Central memory CD8-positive, alpha-beta T cell (primary cell): Measurements from ENCODE around the gene PPP5C.
"Not testable (repeated sequence)": the region's sequence is repeated elsewhere in the genome, so short reads cannot be mapped to it uniquely, and the experiment has no call there.

Source experiments
- ATAC-seq: fragments of 150-1000 bp; cut with Tn5 transposase; replicated peaks from 2 replicates; pipeline ENCODE4 v1.10.0; 2022; ENCODE audit warnings: mild to moderate bottlenecking, moderate FRiP score, moderate number of reproducible peaks; ENCODE audit not compliant: poor library complexity, severe bottlenecking; ENCODE audit errors: extremely low read depth
- DNase-seq, 2 donors: peaks; one replicate each; pipeline ENCODE4 v3.0.0; 2021; ENCODE audit warnings: low spot score in 2 of 2
- H3K27ac Mint-ChIP-seq: one replicate; pipeline ENCODE4 v1.8.0; 2022; ENCODE audit warnings: low read depth, mild to moderate bottlenecking, moderate library complexity, mixed read lengths
- H3K27me3 Mint-ChIP-seq: one replicate; pipeline ENCODE4 v1.8.0; 2022; ENCODE audit warnings: mixed read lengths
- H3K36me3 Mint-ChIP-seq: one replicate; pipeline ENCODE4 v1.8.0; 2022; ENCODE audit warnings: mild to moderate bottlenecking, moderate library complexity, mixed read lengths; ENCODE audit not compliant: insufficient read depth
- H3K4me1 Mint-ChIP-seq: one replicate; pipeline ENCODE4 v1.8.0; 2022; ENCODE audit warnings: mixed read lengths
- H3K4me3 Mint-ChIP-seq: one replicate; pipeline ENCODE4 v1.8.0; 2022; ENCODE audit warnings: mild to moderate bottlenecking, moderate library complexity, mixed read lengths
- H3K9me3 Mint-ChIP-seq: one replicate; pipeline ENCODE4 v1.8.0; 2022; ENCODE audit warnings: mixed read lengths

Gene PPP5C

GRCh38 chr19:46428239-46429135, 81.6 kb downstream of the PPP5C start, which contains the start of gene PNMA8C:
PNMA8C (minus strand) TSS chr19:46428936; CDS start chr19:46428359, 577 bp downstream.
- H3K27ac Mint-ChIP-seq = peak within 1 kb of the TSS; percentile 85
- DNase-seq = peak in 1 of 2 donors; percentile 39
- H3K9me3 Mint-ChIP-seq = no peaks in the 10 kb centered on the region
- H3K36me3 Mint-ChIP-seq = peaks cover 5% of the 10 kb centered on the region
- peaks cover 81% of the 10 kb centered on the region for H3K27me3 Mint-ChIP-seq
- ATAC-seq = peak; percentile 67
- H3K4me3 Mint-ChIP-seq = peak within 1 kb of the TSS; percentile 76
- peaks cover 33% of the 10 kb centered on the region for H3K4me1 Mint-ChIP-seq

DNA sequence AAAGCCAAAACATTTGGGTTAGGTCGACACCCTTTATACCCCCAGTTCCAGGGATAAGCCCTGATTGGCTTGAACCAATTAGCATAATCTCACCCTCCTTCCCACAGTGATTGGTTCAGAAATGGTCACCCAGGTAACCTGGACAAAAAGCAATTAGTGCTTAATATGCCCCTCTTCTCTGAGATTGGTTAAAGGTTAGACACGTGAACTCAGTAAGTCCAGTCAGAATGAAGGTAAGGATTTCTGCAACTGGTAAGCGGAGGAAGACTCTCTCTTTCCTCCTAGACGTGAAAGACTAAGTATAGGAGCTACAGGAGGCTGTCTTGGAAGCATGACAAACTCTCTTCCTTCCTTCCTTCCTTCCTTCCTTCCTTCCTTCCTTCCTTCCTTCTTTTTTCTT, 83.1 kb downstream of the PPP5C start:
- H3K36me3 Mint-ChIP-seq = peaks cover 5% of the 10 kb centered on the region
- H3K27ac Mint-ChIP-seq = no peak overlapping the region
- ATAC-seq (no peak), DNase-seq (no peak)
- peaks cover 33% of the 10 kb centered on the region for H3K4me1 Mint-ChIP-seq
- no peak overlapping the region for H3K4me3 Mint-ChIP-seq
- peaks cover 91% of the 10 kb centered on the region for H3K27me3 Mint-ChIP-seq
- no peaks in the 10 kb centered on the region for H3K9me3 Mint-ChIP-seq

DNA sequence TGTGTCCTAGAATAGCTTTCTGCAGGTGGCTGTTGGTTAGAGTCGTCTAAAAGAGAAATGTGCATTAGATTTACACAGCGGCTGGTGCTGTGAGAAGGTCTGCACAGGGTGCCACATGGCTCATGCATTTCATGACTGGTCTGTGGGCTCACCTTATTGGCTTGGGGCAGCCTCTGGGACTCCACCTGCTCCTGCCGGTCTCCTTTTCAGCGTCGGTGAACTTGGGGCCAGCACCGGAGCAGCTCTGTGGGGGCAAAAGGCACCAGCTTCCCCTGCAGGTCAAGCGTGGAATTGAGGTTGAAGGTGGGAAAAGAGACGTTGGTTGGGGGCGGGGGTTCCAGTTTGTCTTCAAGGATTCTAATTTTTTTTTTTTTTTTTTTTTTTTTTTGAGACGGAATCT, 84.9 kb downstream of the PPP5C start:
- Mint-ChIP-seq H3K36me3 (peaks cover 3% of the 10 kb centered on the region), H3K27ac (no peak overlapping the region), H3K9me3 (no peaks in the 10 kb centered on the region), H3K27me3 (peaks cover 79% of the 10 kb centered on the region), H3K4me1 (peaks cover 25% of the 10 kb centered on the region), H3K4me3 (no peak overlapping the region)
- ATAC-seq (no peak), DNase-seq (no peak)

DNA sequence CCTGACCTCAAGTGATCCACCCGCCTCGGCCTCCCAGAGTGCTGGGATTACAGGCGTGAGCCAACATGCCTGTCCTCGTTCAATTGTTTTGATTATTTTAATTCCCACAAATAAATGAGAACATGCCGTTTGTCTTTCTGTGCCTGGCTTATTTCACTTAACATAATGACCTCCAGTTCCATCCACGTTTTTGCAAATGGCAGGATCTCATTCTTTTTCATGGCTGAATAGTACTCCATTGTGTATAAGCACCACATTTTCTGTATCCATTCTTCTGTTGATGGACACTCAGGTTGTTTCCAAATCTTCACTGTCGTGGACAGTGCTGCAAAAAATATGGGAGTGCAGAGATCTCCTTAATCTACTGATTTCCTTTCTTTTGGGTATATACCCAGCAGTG, 86.6 kb downstream of the PPP5C start:
- not testable (repeated sequence) for H3K9me3 Mint-ChIP-seq, H3K36me3 Mint-ChIP-seq, H3K27ac Mint-ChIP-seq, H3K4me1 Mint-ChIP-seq, DNase-seq, H3K4me3 Mint-ChIP-seq, ATAC-seq
- peaks cover 62% of the 10 kb centered on the region for H3K27me3 Mint-ChIP-seq

- Mint-ChIP-seq H3K9me3 (no peaks in the 10 kb centered on the region), H3K27me3 (peaks cover 47% of the 10 kb centered on the region), H3K36me3 (no peaks in the 10 kb centered on the region), H3K27ac (no peak overlapping the region), H3K4me1 (no peaks in the 10 kb centered on the region), H3K4me3 (no peak overlapping the region)
- DNase-seq (no peak), ATAC-seq (no peak)
These were observed 88.1 kb downstream of the PPP5C start for GRCh38 chr19:46435009-46435408.

- not testable (repeated sequence) for H3K27ac Mint-ChIP-seq, H3K4me3 Mint-ChIP-seq, H3K36me3 Mint-ChIP-seq, H3K4me1 Mint-ChIP-seq, H3K9me3 Mint-ChIP-seq, ATAC-seq, DNase-seq
- peaks cover 40% of the 10 kb centered on the region for H3K27me3 Mint-ChIP-seq
These were observed 88.8 kb downstream of the PPP5C start for GRCh38 chr19:46435689-46436088.
